Body of pancreas (tissue), 4 donors: ENCODE results near the gene RHBDL1. TPM values are rescaled to one million over a fixed set of nuclear protein-coding genes. Genes with fewer than 3 reads are reported as not detected.

Experiments used
- ATAC-seq: fragments of 150-250 bp; one replicate; pipeline ENCODE4 v1.9.1; 2016
- DNase-seq, 4 donors: peaks; one replicate each; pipeline ENCODE4 v3.0.0-alpha.2; 2019
- H3K27ac ChIP-seq, 4 donors: fragments of 200-600 bp; sonication (generic); 1 replicate in 3 of 4; 2 replicates in 1 of 4; pipeline versions ENCODE4 v1.5.1 to v1.6.1; 2016 to 2019; ENCODE audit warnings: mild to moderate bottlenecking in 1 of 4, mixed read lengths in 1 of 4, moderate library complexity in 1 of 4
- H3K27me3 ChIP-seq, 2 donors: fragments of 200-600 bp; sonication (generic); one replicate each; pipeline ENCODE4 v1.6.0; 2016; ENCODE audit warnings: mild to moderate bottlenecking in 1 of 2
- H3K36me3 ChIP-seq, 2 donors: fragments of 200-600 bp; sonication (generic); replicated peaks in 1 of 2; 2 replicates each; pipeline ENCODE4 v1.5.1; 2016; ENCODE audit warnings: low read depth in 2 of 2; ENCODE audit not compliant: insufficient read depth in 1 of 2
- H3K4me1 ChIP-seq: fragments of 200-600 bp; sonication (generic); one replicate; pipeline ENCODE4 v1.6.0; 2016
- H3K4me3 ChIP-seq, 2 donors: fragments of 200-600 bp; sonication (generic); 1 replicate in 1 of 2; 2 replicates in 1 of 2; pipeline ENCODE4 v1.5.1; 2016 to 2019
- H3K9me3 ChIP-seq, 3 donors: fragments of 200-600 bp; sonication (generic); 1 replicate in 2 of 3; 2 replicates in 1 of 3; pipeline ENCODE4 v1.5.1; 2016
- CTCF ChIP-seq, 7 experiments: fragments of 450-650 bp in 4 of 7; fragments of 200-600 bp in 3 of 7; sonication (generic) in 3 of 7; IDR thresholded peaks; one replicate each; pipeline ENCODE4 v1.5.1; 2016 to 2019; ENCODE audit warnings: antibody characterized with exemption in 7 of 7
- POLR2A ChIP-seq, 3 donors: fragments of 450-650 bp; IDR thresholded peaks; one replicate each; pipeline ENCODE4 v1.6.1; 2016; ENCODE audit warnings: antibody characterized with exemption in 3 of 3, mild to moderate bottlenecking in 2 of 3
- WGBS, 2 donors: methylation state at CpG; one replicate each; pipeline ENCODE4 v1.1.5; 2017; 5-methylcytosine and 5-hydroxymethylcytosine counted together
- intact Hi-C: fragments of 100-400 bp; cut with DNase I; formaldehyde crosslinking; loops from one replicate; pipeline ENCODE4 v1.15.1; 2023
- total RNA-seq, 2 donors: library from RNA; depleted of rRNA; stranded (reverse); fragments of >200 nt; gene quantifications; one replicate each; pipeline ENCODE4 v1.1.0, GENCODE V29; 2016

Gene RHBDL1
- total RNA-seq, 2 donors from 2014 or later: 1.8 to 4.3 TPM

- TF ChIP-seq POLR2A (IDR thresholded peaks at IDR 0.05): no peak
- TF ChIP-seq CTCF (IDR thresholded peaks at IDR 0.05): no peak
- intact Hi-C loops: loop anchor here (10.0 kb wide), 1 partner anchor 467 kb away; no protein-coding TSS in a partner anchor
Observed at GRCh38 chr16:708019-708418, 32.5 kb downstream of the RHBDL1 start.

GRCh38 chr16:708959-709358 is 33.5 kb downstream of the RHBDL1 start:
- Histone ChIP-seq H3K27ac (no peak overlapping the region), H3K36me3 (no peaks in the 10 kb centered on the region), H3K4me3 (no peak overlapping the region), H3K4me1 (peaks cover 6% of the 10 kb centered on the region), H3K27me3 (peaks cover 0 to 40% of the 10 kb centered on the region in 2 donors), H3K9me3 (no peaks in the 10 kb centered on the region)
- intact Hi-C loops: loop anchor here (10.0 kb wide), 1 partner anchor 466 kb away; no protein-coding TSS in a partner anchor
- 66 to 72% methylated on average over 2 to 4 of the region's 4 CpGs for WGBS, 2 donors
- ATAC-seq: no peak
- DNase-seq: no peak
- TF ChIP-seq CTCF (IDR thresholded peaks at IDR 0.05): no peak
- no peak for TF ChIP-seq POLR2A (IDR thresholded peaks at IDR 0.05)

More at GRCh38 chr16:708019-708418, 32.5 kb downstream of the RHBDL1 start:
- DNase-seq (no peak), ATAC-seq (no peak)
- no peaks in the 10 kb centered on the region for H3K9me3 ChIP-seq
- peaks cover 0 to 50% of the 10 kb centered on the region in 2 donors for H3K27me3 ChIP-seq
- H3K27ac ChIP-seq: no peak overlapping the region
- H3K36me3 ChIP-seq: no peaks in the 10 kb centered on the region
- peaks cover 6% of the 10 kb centered on the region for H3K4me1 ChIP-seq
- H3K4me3 ChIP-seq: no peak overlapping the region
- 31 to 50% methylated on average over 3 of the region's 3 CpGs for whole genome bisulfite sequencing, 2 donors

GRCh38 chr16:709566-710499 is 34.4 kb downstream of the RHBDL1 start:
- TF ChIP-seq CTCF (IDR thresholded peaks at IDR 0.05) (no peak), POLR2A (IDR thresholded peaks at IDR 0.05) (no peak)
- DNase-seq: peak in 3 of 4 donors; percentile 56 to 68 (median 57)
- WGBS, 2 donors: 18 to 19% methylated on average over 14 to 30 of the region's 30 CpGs
- Histone ChIP-seq H3K4me1 (peaks cover 14% of the 10 kb centered on the region), H3K36me3 (no peaks in the 10 kb centered on the region), H3K4me3 (no peak overlapping the region), H3K27me3 (peaks cover 0 to 34% of the 10 kb centered on the region in 2 donors), H3K9me3 (no peaks in the 10 kb centered on the region), H3K27ac (no peak overlapping the region)
- ATAC-seq: no peak
- intact Hi-C loops: loop anchor here (5.0 to 10.0 kb wide), 2 partner anchors 342 to 465 kb away; no protein-coding TSS in a partner anchor

- intact Hi-C loops: loop anchor here (5.0 kb wide), 1 partner anchor 342 kb away; no protein-coding TSS in a partner anchor
- no peaks in the 10 kb centered on the region for H3K36me3 ChIP-seq
- no peak for TF ChIP-seq POLR2A (IDR thresholded peaks at IDR 0.05)
- ATAC-seq: no peak
- DNase-seq: no peak
- H3K27me3 ChIP-seq: peaks cover 0 to 31% of the 10 kb centered on the region in 2 donors
- H3K27ac ChIP-seq: no peak overlapping the region
- WGBS, 2 donors: 42 to 53% methylated on average over 9 to 21 of the region's 21 CpGs
- no peaks in the 10 kb centered on the region for H3K9me3 ChIP-seq
- H3K4me1 ChIP-seq: peaks cover 18% of the 10 kb centered on the region
- no peak overlapping the region for H3K4me3 ChIP-seq
Observed at GRCh38 chr16:710500-711075, 35.1 kb downstream of the RHBDL1 start.

- no peaks in the 10 kb centered on the region for H3K9me3 ChIP-seq
- 45 to 50% methylated on average over 8 to 12 of the region's 12 CpGs for WGBS, 2 donors
- H3K4me1 ChIP-seq: peaks cover 23% of the 10 kb centered on the region
- H3K4me3 ChIP-seq: no peak overlapping the region
- no peak overlapping the region for H3K27ac ChIP-seq
- H3K36me3 ChIP-seq: no peaks in the 10 kb centered on the region
- intact Hi-C loops: loop anchor here (5.0 kb wide), 1 partner anchor 341 kb away; no protein-coding TSS in a partner anchor
- no peak for ATAC-seq
- DNase-seq: no peak
- TF ChIP-seq CTCF (IDR thresholded peaks at IDR 0.05) (no peak), POLR2A (IDR thresholded peaks at IDR 0.05) (no peak)
- peaks cover 0 to 30% of the 10 kb centered on the region in 2 donors for H3K27me3 ChIP-seq
Observed at GRCh38 chr16:711084-711483, 35.6 kb downstream of the RHBDL1 start.
